Loucy (cell line): ENCODE data around the gene CTIF.

Source experiments
- H2AFZ ChIP-seq: fragments of 200-600 bp; sonication (generic); 2 replicates; pipeline ENCODE4 v1.6.0; 2016; ENCODE audit warnings: antibody characterized with exemption, mild to moderate bottlenecking, low read length, moderate library complexity
- H3F3A ChIP-seq: fragments of 200-600 bp; 2 replicates; pipeline ENCODE4 v1.6.0; 2016; ENCODE audit warnings: antibody characterized with exemption, low read depth, mild to moderate bottlenecking
- H3K27me3 ChIP-seq: fragments of 200-600 bp; sonication (generic); 2 replicates; pipeline ENCODE4 v1.6.1; 2014; ENCODE audit warnings: low read length, mild to moderate bottlenecking; ENCODE audit not compliant: insufficient read depth, poor library complexity, severe bottlenecking
- H3K36me3 ChIP-seq: fragments of 200-600 bp; sonication (generic); 2 replicates; pipeline ENCODE4 v1.6.1; 2016; ENCODE audit warnings: low read length; ENCODE audit not compliant: insufficient read depth
- H3K4me1 ChIP-seq: fragments of 200-600 bp; sonication (generic); 2 replicates; pipeline ENCODE4 v1.5.1; 2014; ENCODE audit warnings: low read length, mild to moderate bottlenecking; ENCODE audit not compliant: insufficient read depth, poor library complexity, severe bottlenecking
- H3K4me2 ChIP-seq: fragments of 200-600 bp; sonication (generic); 2 replicates; pipeline ENCODE4 v1.6.0; 2014; ENCODE audit warnings: antibody characterized with exemption, low read length, low read depth, mild to moderate bottlenecking; ENCODE audit not compliant: poor library complexity, severe bottlenecking
- H3K4me3 ChIP-seq: fragments of 200-600 bp; sonication (generic); 2 replicates; pipeline ENCODE4 v1.5.1; 2014; ENCODE audit warnings: low read length, mild to moderate bottlenecking, mixed read lengths; ENCODE audit not compliant: poor library complexity, severe bottlenecking
- H3K79me2 ChIP-seq: fragments of 200-600 bp; sonication (generic); 2 replicates; pipeline ENCODE4 v1.6.1; 2014; ENCODE audit warnings: low read length; ENCODE audit not compliant: insufficient read depth
- H3K9ac ChIP-seq: fragments of 200-600 bp; sonication (generic); 2 replicates; pipeline ENCODE4 v1.6.0; 2014; ENCODE audit warnings: mild to moderate bottlenecking, low read depth, low read length, moderate library complexity; ENCODE audit not compliant: poor library complexity, severe bottlenecking
- H3K9me2 ChIP-seq: fragments of 200-600 bp; sonication (generic); replicated peaks from 2 replicates; pipeline ENCODE4 v1.6.1; 2016; ENCODE audit warnings: low read depth, low read length, mixed read lengths
- H3K9me3 ChIP-seq: fragments of 200-600 bp; sonication (generic); 2 replicates; pipeline ENCODE4 v1.6.1; 2014; ENCODE audit warnings: mild to moderate bottlenecking, antibody characterized with exemption, low read length, low read depth; ENCODE audit not compliant: insufficient read depth
- H4K20me1 ChIP-seq: fragments of 200-600 bp; sonication (generic); 2 replicates; pipeline ENCODE4 v1.6.0; 2014; ENCODE audit warnings: antibody characterized with exemption, low read length, mild to moderate bottlenecking; ENCODE audit not compliant: insufficient read depth, poor library complexity, severe bottlenecking
- EZH2phosphoT487 ChIP-seq: fragments of 200-600 bp; IDR thresholded peaks from 2 replicates; pipeline ENCODE4 v1.6.1; 2018; ENCODE audit warnings: antibody characterized with exemption, mild to moderate bottlenecking, moderate library complexity, borderline replicate concordance
- TF ChIP-seq, protein P1 (sequence below): fragments of 200-600 bp; sonication (generic); conservative IDR thresholded peaks from 2 replicates; pipeline ENCODE4 v1.5.1; 2014; ENCODE audit warnings: mild to moderate bottlenecking, antibody characterized with exemption, low read length

CTIF gene

DNA sequence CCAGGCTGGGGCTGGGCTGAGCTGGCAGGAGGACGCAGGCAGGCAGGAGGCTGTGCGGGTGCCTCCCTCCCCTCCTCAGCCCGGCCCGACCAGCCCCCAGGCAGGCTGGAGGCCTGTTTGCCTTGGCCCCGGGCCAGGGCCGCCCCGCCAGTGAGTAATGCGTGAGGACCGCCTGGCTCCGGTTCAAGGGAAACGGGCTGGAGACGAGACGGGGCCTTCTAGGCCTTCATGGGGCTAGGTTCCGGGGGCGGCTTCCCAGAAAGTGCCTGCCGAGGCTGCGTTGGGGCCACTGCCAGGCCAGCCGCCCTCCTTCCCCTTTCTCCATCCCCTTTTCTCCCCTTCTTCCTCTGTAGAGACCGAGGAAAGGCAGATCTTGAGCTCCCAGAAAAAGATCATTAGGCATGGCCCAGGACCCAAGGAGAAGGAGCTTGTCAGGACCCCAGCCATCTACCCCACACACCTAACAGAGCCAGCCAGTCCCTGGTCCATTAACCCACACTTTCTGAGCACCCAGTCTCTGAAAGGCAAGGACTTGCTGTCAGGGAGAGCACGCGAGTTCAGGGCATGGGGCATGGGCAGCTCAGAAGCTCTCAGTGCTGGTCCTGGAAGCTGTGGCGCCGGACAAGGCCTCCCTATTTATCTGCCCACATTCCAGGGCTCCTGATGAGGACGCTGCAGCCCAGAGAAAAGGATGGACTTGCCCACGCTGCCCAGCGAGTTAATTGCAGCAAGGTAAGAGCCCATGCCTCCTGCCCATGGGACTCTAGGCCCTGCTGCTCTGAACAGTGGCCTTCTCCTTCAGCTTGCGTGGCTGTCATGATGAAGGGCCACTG lies 363.4 kb downstream of the CTIF start:
- Histone ChIP-seq H3K9me3 (no peaks in the 10 kb centered on the region), H3K4me1 (no peaks in the 10 kb centered on the region), H4K20me1 (no peaks in the 10 kb centered on the region), H3K4me2 (no peak overlapping the region), H3F3A (no peaks in the 10 kb centered on the region), H3K36me3 (no peaks in the 10 kb centered on the region), H3K9ac (no peak overlapping the region), H2AFZ (no peak overlapping the region), H3K27me3 (no peaks in the 10 kb centered on the region), H3K4me3 (no peak overlapping the region), H3K79me2 (no peaks in the 10 kb centered on the region), H3K9me2 (no peaks in the 10 kb centered on the region)
- TF ChIP-seq EZH2phosphoT487: no peak
- TF ChIP-seq, protein P1, sequence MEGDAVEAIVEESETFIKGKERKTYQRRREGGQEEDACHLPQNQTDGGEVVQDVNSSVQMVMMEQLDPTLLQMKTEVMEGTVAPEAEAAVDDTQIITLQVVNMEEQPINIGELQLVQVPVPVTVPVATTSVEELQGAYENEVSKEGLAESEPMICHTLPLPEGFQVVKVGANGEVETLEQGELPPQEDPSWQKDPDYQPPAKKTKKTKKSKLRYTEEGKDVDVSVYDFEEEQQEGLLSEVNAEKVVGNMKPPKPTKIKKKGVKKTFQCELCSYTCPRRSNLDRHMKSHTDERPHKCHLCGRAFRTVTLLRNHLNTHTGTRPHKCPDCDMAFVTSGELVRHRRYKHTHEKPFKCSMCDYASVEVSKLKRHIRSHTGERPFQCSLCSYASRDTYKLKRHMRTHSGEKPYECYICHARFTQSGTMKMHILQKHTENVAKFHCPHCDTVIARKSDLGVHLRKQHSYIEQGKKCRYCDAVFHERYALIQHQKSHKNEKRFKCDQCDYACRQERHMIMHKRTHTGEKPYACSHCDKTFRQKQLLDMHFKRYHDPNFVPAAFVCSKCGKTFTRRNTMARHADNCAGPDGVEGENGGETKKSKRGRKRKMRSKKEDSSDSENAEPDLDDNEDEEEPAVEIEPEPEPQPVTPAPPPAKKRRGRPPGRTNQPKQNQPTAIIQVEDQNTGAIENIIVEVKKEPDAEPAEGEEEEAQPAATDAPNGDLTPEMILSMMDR: no peak

GRCh38 chr18:48902856-48903601 lies 364.2 kb downstream of the CTIF start:
- Histone ChIP-seq H3K4me2 (no peak overlapping the region), H3K9ac (no peak overlapping the region)

DNA sequence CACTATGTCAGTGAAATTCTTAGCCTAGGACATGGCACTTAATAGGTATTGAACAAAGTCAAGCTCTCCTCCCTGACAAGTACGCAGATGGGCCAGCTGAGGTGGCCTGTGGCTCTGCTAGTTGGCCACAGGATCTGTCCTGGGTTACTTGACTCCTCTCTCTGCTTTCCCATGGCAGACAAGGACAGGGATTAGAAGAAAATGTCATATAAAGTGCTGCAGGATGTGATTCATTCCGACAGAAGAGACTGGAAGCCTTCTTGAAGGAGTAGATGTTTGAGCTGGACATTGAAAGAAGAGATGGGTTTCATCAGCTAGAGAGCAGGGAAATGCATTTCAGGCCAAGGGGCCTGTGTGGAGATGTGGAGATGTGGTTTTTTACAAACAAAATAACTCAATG lies 365.3 kb downstream of the CTIF start:
- Histone ChIP-seq H2AFZ (no peak overlapping the region), H3K9me3 (no peaks in the 10 kb centered on the region), H3K36me3 (no peaks in the 10 kb centered on the region), H3F3A (no peaks in the 10 kb centered on the region), H3K27me3 (no peaks in the 10 kb centered on the region), H3K9ac (no peak overlapping the region), H3K4me2 (no peak overlapping the region), H3K4me1 (peaks cover 3% of the 10 kb centered on the region), H3K4me3 (no peak overlapping the region), H3K9me2 (no peaks in the 10 kb centered on the region), H4K20me1 (no peaks in the 10 kb centered on the region), H3K79me2 (no peaks in the 10 kb centered on the region)
- TF ChIP-seq, protein P1: no peak
- TF ChIP-seq EZH2phosphoT487: no peak

More at GRCh38 chr18:48902856-48903601, 364.2 kb downstream of the CTIF start:
- Histone ChIP-seq H3K9me3 (no peaks in the 10 kb centered on the region), H3K36me3 (no peaks in the 10 kb centered on the region), H3K4me1 (no peaks in the 10 kb centered on the region), H2AFZ (no peak overlapping the region), H3K4me3 (no peak overlapping the region), H3K79me2 (no peaks in the 10 kb centered on the region), H4K20me1 (no peaks in the 10 kb centered on the region), H3K9me2 (no peaks in the 10 kb centered on the region), H3F3A (no peaks in the 10 kb centered on the region), H3K27me3 (no peaks in the 10 kb centered on the region)
- TF ChIP-seq, protein P1: no peak
- TF ChIP-seq EZH2phosphoT487: no peak
